ENCODE measurements around the gene GABBR2.
A peak's percentile ranks its signal among the peaks of the same experiment; 100 is the strongest.

Gene GABBR2

DNA sequence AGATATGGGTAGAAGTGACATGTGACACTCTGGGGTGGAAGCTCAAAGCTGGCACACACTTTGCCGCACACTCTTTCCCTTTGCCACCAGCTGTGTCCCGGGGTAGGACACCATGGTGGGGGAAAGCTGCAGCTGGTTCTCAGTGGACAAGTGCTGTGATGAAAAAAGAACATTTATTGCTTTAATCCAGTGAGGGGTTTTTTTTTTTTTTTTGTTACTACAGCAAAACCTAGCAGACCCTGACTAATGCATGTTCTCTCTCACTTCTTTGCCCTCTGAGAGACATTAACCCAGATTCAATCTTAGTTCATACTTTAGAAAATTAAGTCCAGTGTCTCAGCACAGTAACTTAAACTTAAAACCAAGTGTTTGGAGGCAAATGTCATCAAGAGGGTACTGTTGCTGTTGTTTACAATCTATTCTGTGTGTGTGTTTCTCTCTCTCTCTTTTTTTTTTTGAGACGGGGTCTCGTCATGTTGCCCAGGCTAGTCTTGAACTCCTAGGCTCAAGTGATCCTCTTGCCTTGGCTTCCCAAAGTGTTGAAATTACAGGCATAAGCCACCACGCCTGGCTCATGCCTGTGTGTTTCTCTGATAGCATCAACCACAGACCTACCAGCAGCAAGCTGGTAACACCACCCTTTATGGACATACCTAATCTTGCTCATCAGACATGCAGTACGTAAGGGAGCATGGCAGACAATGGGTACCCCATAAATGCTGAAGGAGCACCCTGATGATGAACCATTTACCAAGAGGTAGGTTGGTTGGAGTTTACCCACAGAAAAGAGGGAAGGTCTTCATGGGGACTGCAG, 368.5 kb downstream of the GABBR2 start:
- TF ChIP-seq GATA2 (IDR thresholded peaks at IDR 0.05; ENCODE audit: low read depth, low read length) (no peak), GATA3 (IDR thresholded peaks at IDR 0.05; ENCODE audit: low read depth, low read length) (no peak)

DNA sequence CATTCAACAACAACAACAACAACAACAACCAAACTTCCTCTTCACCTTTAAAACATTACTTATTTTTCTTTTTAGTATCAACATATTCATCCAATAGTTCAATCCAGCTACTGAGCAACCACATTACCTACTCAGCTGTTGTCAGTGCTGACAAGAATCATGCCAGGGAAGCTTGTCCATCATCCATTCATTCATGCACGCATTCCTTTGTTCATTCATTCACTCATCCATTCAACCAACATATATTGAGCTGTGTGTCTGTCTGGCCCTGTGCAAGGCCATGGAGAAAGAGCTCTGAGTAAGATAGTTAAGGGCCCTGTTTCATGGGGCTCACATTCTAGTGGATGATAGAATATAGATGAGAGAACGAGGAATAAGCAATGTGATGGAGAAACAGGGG, 373.1 kb downstream of the GABBR2 start:
- TF ChIP-seq GATA2 (IDR thresholded peaks at IDR 0.05; ENCODE audit: low read depth, low read length) (no peak), GATA3 (IDR thresholded peaks at IDR 0.05; ENCODE audit: low read depth, low read length) (no peak)

DNA sequence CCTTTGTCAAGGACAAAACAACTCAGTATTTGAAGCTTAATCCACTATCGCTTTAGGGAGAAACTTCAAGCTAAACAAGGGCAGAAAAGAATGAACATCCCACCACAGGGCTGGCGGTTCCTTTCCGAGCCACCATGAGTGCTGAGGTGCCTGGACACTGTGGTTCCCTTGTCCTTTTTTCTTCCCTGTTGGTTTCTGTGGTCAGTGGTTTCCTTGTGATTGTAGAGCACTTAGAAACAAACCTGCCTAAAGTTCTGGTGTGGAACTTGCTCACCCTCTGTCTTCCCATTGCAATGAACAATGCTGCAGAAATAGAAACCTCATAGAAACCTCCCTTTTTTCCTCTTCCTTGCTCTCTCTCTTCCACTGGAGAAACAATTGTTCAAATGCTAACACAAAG, 373.9 kb downstream of the GABBR2 start:
- TF ChIP-seq GATA2 (IDR thresholded peaks at IDR 0.05; ENCODE audit: low read depth, low read length) (no peak), GATA3 (IDR thresholded peaks at IDR 0.05; ENCODE audit: low read depth, low read length) (no peak)

DNA sequence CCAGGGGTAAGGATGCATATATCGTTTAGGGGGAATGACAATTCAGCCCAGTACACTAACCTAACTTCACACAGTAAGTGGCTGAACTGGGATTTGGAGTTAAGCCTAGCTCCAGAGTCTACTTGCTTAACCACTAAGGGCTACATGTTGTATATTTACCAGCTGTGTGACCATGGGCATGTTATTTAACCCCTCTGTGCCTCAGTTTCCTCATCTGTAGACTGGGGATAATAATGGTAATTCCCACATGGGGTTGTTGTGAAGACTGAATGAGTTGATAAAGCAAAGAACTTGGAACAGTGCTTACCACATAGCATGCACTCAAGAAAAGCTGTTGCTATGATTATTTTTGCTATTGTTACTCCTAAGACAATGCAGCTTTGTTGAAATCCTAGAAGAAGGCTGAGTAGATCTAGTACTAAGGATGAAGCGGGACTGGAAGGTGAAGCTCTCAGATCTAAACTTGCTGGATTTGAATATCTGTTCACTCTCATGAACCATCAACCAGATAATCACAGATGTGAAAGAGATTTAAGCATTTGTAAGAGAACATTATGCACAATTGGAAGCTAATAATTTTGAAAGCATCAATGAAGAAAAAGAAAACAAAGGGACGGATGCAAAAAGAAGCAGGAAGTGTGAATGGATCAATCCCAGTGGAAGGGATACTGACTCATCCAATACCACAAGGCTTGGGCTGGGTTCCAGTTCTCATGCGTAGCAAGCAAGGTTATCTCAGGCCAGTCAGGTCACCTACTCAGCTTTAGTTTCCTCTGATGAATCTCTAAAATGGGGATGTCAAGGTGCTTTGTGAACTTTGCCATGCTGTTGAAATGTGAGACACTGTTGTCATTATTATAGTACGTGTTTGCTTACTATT, 374.8 kb downstream of the GABBR2 start:
- no peak for TF ChIP-seq GATA3 (IDR thresholded peaks at IDR 0.05; ENCODE audit: low read depth, low read length)
- no peak for TF ChIP-seq GATA2 (IDR thresholded peaks at IDR 0.05; ENCODE audit: low read depth, low read length)

DNA sequence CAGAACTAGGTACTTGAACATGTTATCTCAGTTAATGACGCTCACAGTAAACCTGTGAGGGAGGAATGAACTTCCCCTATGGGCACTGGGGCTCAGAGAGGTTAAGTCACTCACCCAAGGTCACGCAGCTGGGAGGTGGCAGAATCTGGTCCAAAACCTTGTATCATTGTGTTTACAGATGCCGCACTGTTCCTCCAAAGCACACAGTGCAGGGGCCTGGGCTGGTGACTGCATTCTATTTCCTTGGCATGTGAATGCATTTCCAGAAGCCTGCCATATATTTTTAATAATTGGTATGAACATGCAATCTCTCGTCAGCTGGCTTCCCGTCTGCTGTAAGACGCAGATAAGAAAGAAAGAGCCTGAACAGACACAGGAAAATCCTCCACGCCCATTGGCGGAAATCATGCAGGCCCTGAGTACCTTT, 376.3 kb downstream of the GABBR2 start:
- TF ChIP-seq GATA2 (IDR thresholded peaks at IDR 0.05; ENCODE audit: low read depth, low read length) = peak; percentile 73
- peak; percentile 24; the same call in 1 of the 2 replicates for TF ChIP-seq GATA3 (IDR thresholded peaks at IDR 0.05; ENCODE audit: low read depth, low read length)

DNA sequence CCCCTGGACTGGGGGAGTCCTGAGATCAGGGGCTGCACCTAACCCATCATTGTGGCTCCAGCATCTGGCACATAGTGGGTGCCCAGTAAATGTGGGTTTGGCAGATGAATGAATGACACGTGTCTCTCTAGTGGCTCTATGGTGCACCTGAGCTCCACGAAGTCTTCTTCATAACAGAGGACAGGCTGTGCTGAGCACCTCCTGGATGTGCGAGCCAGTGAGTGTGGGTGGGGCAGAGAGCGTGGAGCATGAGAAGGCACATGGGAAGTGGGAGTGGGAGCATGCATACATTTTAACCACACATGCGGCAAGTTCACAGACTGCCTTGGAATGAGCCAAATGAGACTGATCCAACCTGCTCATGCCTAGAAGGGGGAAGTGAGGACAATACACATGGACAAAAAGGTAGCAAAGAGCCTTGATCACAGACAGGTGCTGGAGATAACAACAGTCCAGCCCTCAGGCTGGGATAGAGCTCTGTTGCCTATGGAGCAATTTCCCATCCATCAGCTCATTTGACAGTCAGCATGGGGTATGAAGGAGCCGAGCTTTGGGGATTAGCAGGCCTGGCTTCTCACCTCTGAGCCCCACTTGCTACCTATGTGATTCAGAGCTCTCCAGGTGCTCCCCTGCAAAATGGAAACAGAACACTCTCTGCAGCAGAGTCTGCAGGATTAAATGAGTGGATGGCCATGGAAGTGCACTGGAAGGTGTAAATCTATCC, 377.0 kb downstream of the GABBR2 start:
- no peak for TF ChIP-seq GATA2 (IDR thresholded peaks at IDR 0.05; ENCODE audit: low read depth, low read length)
- TF ChIP-seq GATA3 (IDR thresholded peaks at IDR 0.05; ENCODE audit: low read depth, low read length) = no peak

DNA sequence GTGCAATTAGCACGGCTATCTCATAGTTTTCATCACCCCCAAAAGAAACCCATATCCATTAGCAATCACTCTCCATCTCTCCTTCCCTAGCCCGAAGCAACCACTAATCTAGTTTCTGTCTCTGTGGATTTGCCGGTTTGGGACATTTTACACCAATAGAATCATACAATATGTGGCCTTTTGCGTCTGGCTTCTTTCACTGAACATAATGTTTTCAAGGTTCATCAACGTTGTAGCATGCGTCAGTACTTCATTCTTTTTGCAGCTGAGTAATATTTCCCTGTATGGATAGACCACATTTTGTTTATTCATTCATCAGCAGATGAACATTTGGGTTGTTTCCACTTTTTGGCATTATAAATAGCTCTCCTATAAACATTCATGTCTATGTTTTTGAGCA, 377.9 kb downstream of the GABBR2 start:
- TF ChIP-seq GATA2 (IDR thresholded peaks at IDR 0.05; ENCODE audit: low read depth, low read length) (peak; percentile 82), GATA3 (IDR thresholded peaks at IDR 0.05; ENCODE audit: low read depth, low read length) (peak; percentile 86)

DNA sequence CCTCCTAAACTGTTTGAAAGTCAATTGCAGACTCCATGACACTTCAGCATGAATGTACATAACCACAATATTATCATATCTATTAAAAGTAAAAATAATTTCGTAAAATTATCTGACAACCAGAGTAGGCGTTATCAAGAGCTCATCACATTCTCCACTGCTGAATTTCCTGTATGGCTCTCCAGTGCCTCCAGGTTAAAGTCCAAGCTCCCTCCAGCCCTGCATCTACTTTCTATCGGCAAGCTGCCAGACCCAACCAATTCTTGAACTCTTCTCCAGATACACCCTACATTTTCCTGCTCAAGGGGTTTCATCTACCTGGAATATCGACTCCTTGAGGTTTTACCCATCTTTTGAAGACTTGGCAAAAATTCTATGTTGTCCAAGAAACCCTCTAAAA, 378.8 kb downstream of the GABBR2 start:
- no peak for TF ChIP-seq GATA2 (IDR thresholded peaks at IDR 0.05; ENCODE audit: low read depth, low read length)

DNA sequence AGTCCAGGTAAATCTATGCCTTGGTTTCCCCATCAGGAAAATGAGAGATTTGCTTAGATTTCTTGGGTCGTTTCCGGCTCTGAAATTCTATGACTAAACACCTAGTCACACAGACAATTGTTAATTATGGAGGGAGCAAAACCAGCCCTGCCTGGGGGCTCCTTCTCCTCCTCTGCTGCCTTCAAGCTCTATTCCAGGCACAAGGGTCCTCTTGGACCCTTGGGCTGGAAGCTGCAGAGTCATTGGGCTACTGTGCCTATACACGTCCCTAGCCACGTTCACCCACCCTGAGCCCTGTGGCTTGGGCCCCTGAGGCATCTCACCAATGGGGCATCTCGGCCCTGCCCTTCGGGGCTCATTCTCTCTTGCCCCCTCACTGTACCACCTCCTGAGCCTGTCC, 379.5 kb downstream of the GABBR2 start:
- TF ChIP-seq GATA2 (IDR thresholded peaks at IDR 0.05; ENCODE audit: low read depth, low read length) = no peak
- TF ChIP-seq GATA3 (IDR thresholded peaks at IDR 0.05; ENCODE audit: low read depth, low read length) = no peak

DNA sequence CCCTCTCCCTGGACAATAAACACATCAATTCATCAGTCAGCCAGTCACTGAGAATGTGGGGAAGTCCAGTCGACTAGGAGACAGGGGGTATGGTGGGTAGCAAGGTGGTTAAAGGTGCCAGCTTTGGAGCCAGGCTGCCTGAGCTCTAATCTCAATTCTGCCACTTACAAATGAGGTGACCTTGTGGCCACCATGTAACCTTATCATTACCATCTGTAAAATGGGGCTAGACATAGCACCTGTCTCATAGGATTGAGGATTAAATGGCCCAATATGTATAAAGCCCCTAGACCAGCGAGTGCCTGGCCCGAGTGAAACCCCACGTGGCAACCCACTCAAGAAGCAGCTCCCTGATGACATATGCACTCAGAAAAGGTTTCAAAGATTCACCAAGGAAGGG, 380.0 kb downstream of the GABBR2 start:
- TF ChIP-seq GATA3 (IDR thresholded peaks at IDR 0.05; ENCODE audit: low read depth, low read length) (no peak), GATA2 (IDR thresholded peaks at IDR 0.05; ENCODE audit: low read depth, low read length) (no peak)

DNA sequence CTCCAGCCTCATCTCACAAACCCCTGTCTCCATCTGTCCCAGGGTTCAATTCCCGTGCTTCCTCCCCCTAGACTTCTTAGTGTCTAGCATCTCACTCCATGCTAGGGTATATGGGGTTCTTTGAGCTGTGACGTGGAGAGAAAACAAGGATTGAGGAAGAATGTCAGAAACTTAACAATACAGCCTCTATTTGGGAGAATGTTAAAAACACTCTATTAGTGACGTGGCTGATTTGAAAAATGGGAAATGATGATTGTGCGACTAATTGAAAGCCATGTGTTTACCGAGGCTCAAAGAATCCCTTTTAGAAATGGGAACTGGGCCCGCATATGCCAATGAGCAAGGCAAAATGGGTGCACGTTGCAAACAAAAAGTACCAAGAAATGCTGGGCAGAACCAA, 380.6 kb downstream of the GABBR2 start:
- TF ChIP-seq GATA2 (IDR thresholded peaks at IDR 0.05; ENCODE audit: low read depth, low read length) (no peak), GATA3 (IDR thresholded peaks at IDR 0.05; ENCODE audit: low read depth, low read length) (no peak)

DNA sequence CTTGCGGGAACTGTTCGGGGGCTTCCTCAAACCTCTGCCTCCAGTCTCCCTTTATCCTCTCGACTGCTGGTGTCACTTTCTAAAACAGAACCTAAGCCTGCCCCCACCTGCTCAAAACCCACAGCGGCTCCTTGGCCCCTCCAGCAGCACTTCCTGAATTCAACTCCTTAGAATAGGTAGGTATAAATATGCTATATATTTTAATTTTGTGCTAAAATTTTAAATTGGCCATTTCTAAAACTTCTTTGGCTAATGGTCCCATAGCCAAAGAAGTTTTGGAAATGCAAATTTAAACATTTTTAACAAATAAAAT, 381.5 kb downstream of the GABBR2 start:
- TF ChIP-seq GATA2 (IDR thresholded peaks at IDR 0.05; ENCODE audit: low read depth, low read length) = no peak
- TF ChIP-seq GATA3 (IDR thresholded peaks at IDR 0.05; ENCODE audit: low read depth, low read length) = no peak

DNA sequence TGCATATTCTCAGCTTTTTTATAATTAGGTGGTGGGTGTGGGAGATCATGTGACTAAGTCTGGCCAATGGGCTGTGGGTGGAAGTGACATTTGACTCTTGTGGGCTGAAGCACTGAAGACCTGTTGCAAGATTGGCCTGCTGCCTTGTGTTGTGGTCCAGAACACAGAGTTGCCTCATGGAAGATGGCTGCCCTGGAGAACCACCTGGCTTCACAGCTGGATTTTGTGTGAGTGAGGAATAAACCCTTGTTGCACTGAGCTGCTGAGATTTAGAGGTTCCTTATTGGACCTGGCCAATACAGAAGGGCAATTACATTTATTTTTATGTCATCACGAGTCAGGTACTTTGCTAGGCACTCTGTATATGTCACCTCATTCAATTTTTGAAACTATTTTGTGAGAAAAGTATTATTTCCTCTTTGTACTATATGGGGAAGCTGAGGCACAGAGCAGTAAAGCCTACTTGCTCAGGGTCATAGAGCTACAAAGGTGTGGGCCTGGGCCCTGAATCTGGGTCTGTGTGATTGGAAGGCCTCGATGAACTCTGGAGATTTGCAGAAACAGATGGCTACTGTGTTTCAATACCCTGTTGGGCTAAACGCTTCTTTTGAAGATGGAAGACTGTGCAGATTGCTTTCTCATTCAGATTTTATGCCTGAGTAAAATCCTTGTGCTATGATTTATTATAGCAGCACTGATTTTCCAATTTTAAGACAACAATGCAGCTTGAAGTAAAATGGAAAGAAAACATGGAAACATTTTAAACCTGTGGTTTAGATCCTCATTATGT, 382.1 kb downstream of the GABBR2 start:
- TF ChIP-seq GATA3 (IDR thresholded peaks at IDR 0.05; ENCODE audit: low read depth, low read length) (no peak), GATA2 (IDR thresholded peaks at IDR 0.05; ENCODE audit: low read depth, low read length) (no peak)

DNA sequence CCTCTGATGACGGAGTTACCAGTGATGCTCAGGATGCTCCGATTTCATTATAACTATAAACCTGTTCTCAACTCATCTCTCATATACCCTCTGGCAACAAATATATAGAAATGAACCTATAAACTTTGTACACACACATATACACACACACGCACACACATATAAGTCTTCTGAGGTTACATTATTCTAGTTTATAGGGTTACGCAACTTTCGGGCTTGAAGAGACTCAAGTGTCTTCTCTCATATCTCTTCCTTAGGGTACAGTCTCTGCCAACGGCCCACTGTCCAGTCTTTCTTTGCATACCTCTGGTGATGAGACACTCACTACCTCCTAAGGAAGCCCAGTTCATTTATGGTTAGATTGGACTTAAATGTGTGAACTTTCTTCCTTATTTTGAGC, 383.9 kb downstream of the GABBR2 start:
- TF ChIP-seq GATA2 (IDR thresholded peaks at IDR 0.05; ENCODE audit: low read depth, low read length) = no peak
- no peak for TF ChIP-seq GATA3 (IDR thresholded peaks at IDR 0.05; ENCODE audit: low read depth, low read length)
